GM19372 (cell line): ENCODE results near the gene WIPF1.

Experiments used
- ATAC-seq: cut with Tn5 transposase; IDR thresholded peaks from one replicate; pipeline ENCODE4 v1.9.1; 2021; ENCODE audit warnings: mild to moderate bottlenecking, low read depth, moderate library complexity; ENCODE audit not compliant: unreplicated experiment

WIPF1 gene

GRCh38 chr2:174546519-174547506 is 50.8 kb downstream of the WIPF1 start:
- no peak for ATAC-seq

GRCh38 chr2:174545240-174545639 is 52.4 kb downstream of the WIPF1 start:
- ATAC-seq = no peak

- ATAC-seq = no peak
Observed at GRCh38 chr2:174544802-174545201, 52.8 kb downstream of the WIPF1 start.

GRCh38 chr2:174544156-174544555 is 53.4 kb downstream of the WIPF1 start:
- no peak for ATAC-seq

GRCh38 chr2:174540893-174541292 is 56.7 kb downstream of the WIPF1 start:
- no peak for ATAC-seq

- no peak for ATAC-seq
Observed at GRCh38 chr2:174535757-174536703, 61.6 kb downstream of the WIPF1 start.

- ATAC-seq = no peak
Observed at GRCh38 chr2:174535083-174535482, 62.5 kb downstream of the WIPF1 start.

GRCh38 chr2:174529916-174530315 is 67.7 kb downstream of the WIPF1 start:
- no peak for ATAC-seq

- ATAC-seq = no peak
Observed at GRCh38 chr2:174527959-174528358, 69.6 kb downstream of the WIPF1 start.

GRCh38 chr2:174527101-174527721 is 70.4 kb downstream of the WIPF1 start:
- no peak for ATAC-seq

- ATAC-seq = no peak
Observed at GRCh38 chr2:174524527-174524926, 73.1 kb downstream of the WIPF1 start.

- no peak for ATAC-seq
Observed at GRCh38 chr2:174522553-174522952, 75.1 kb downstream of the WIPF1 start.

GRCh38 chr2:174518395-174518794 is 79.2 kb downstream of the WIPF1 start:
- no peak for ATAC-seq

- ATAC-seq = no peak
Observed at GRCh38 chr2:174516501-174517378, 80.9 kb downstream of the WIPF1 start.

GRCh38 chr2:174512345-174512744 is 85.3 kb downstream of the WIPF1 start:
- ATAC-seq = no peak

GRCh38 chr2:174511580-174512260 is 85.9 kb downstream of the WIPF1 start:
- ATAC-seq = no peak

GRCh38 chr2:174510583-174511189 is 86.9 kb downstream of the WIPF1 start:
- no peak for ATAC-seq
